ENCODE data around the gene JARID2. TPM values are rescaled to one million over a fixed set of nuclear protein-coding genes. Genes with fewer than 3 reads are reported as not detected.

Gene JARID2
- total and polyA plus RNA-seq, 2 of the 4 experiments (the other 2 are of a cell fraction): 9.6 to 12.9 TPM

GRCh38 chr6:15205321-15205720 is 40.5 kb upstream of the JARID2 start:
- Histone ChIP-seq H3K36me3 (ENCODE audit: control insufficient read depth, insufficient read depth, low read length) (no peaks in the 10 kb centered on the region), H3K27me3 (ENCODE audit: control insufficient read depth, insufficient read depth, low read length) (no peaks in the 10 kb centered on the region), H3K9me1 (ENCODE audit: insufficient read depth, low read length) (no peaks in the 10 kb centered on the region), H4K8ac (ENCODE audit: low read depth in 2 of 2, low read length in 2 of 2) (no peak overlapping the region), H3K79me1 (ENCODE audit: low read depth in 1 of 2, low read length in 2 of 2) (no peaks in the 10 kb centered on the region), H4K20me1 (ENCODE audit: insufficient read depth, low read length) (no peaks in the 10 kb centered on the region), H2AK9ac (replicated peaks; ENCODE audit: low read depth, low read length, poor library complexity) (no peak overlapping the region), H4K5ac (ENCODE audit: low read depth, low read length) (no peak overlapping the region), H4K91ac (ENCODE audit: insufficient read depth, low read depth, low read length) (no peak overlapping the region), H2AK5ac (ENCODE audit: low read depth, low read length) (no peak overlapping the region), H2AFZ (replicated peaks; ENCODE audit: low read length, poor library complexity) (no peak overlapping the region), H3K56ac (ENCODE audit: extremely low read depth, insufficient read depth, low read length) (no peak overlapping the region), H3K18ac (ENCODE audit: low read depth, low read length) (no peak overlapping the region), H2BK20ac (ENCODE audit: low read depth, low read length) (no peak overlapping the region), H3K4me3 (ENCODE audit: insufficient read depth, low read depth, low read length) (no peak overlapping the region), H3K23ac (ENCODE audit: low read depth, low read length) (no peak overlapping the region), H3K9ac (ENCODE audit: low read depth, low read length) (no peak overlapping the region), H3K4me2 (ENCODE audit: low read depth, low read length) (no peak overlapping the region), H2BK5ac (ENCODE audit: low read depth, low read length, poor library complexity, severe bottlenecking) (no peak overlapping the region), H2BK15ac (ENCODE audit: low read depth, low read length) (no peak overlapping the region), H3K14ac (replicated peaks; ENCODE audit: low read depth, low read length) (no peak overlapping the region), H3K4me1 (ENCODE audit: control insufficient read depth, insufficient read depth, low read length) (no peaks in the 10 kb centered on the region; the same call in 1 of the 2 replicates), H2BK120ac (ENCODE audit: low read depth, low read length) (no peak overlapping the region), H3K9me3 (ENCODE audit: control insufficient read depth, insufficient read depth, low read length) (no peaks in the 10 kb centered on the region), H3K4ac (ENCODE audit: low read depth, low read length) (no peak overlapping the region), H3K27ac (ENCODE audit: insufficient read depth, low read length) (no peak overlapping the region)
- ChIA-PET POLR2A (ENCODE audit: unreplicated experiment) (no interaction called here), CTCF (no interaction called here)
- TF ChIP-seq USF2 (IDR thresholded peaks at IDR 0.05; ENCODE audit: low read depth, low read length): no peak
- ATAC-seq (ENCODE audit: low read depth) (no peak), DNase-seq (no peak)
- dilution Hi-C loops (cut with HindIII; ENCODE audit: low sequenced_read_pairs, unreplicated experiment): no loop called here
- intact Hi-C loops (cut with micrococcal nuclease): no loop called here
- WGBS, 2 experiments (ENCODE audit: extremely low coverage in 2 of 2, insufficient read length in 1 of 2): no CpG with 5 or more reads among the region's 4 CpGs
- in situ Hi-C loops (cut with MboI; ENCODE audit: low sequenced_read_pairs): no loop called here
- no TSS peak for BruUV-seq (replicated peaks)
